Fibroblast of lung (primary cell): ENCODE data around the gene ASCL2.

Experiments
- EZH2 ChIP-seq: IDR thresholded peaks from 2 replicates; pipeline ENCODE4 v1.5.1; 2012; ENCODE audit warnings: low read length, control low read depth, mild to moderate bottlenecking; ENCODE audit errors: missing control alignments
- TF ChIP-seq, protein P1 (sequence below), 2 donors: IDR thresholded peaks in 1 of 2; conservative IDR thresholded peaks in 1 of 2; 1 replicate in 1 of 2; 2 replicates in 1 of 2; pipeline ENCODE4 v1.5.1; 2011 to 2012; ENCODE audit warnings: low read length in 2 of 2, control low read depth in 1 of 2, inconsistent platforms in 1 of 2, low read depth in 1 of 2, mild to moderate bottlenecking in 1 of 2

DNA sequence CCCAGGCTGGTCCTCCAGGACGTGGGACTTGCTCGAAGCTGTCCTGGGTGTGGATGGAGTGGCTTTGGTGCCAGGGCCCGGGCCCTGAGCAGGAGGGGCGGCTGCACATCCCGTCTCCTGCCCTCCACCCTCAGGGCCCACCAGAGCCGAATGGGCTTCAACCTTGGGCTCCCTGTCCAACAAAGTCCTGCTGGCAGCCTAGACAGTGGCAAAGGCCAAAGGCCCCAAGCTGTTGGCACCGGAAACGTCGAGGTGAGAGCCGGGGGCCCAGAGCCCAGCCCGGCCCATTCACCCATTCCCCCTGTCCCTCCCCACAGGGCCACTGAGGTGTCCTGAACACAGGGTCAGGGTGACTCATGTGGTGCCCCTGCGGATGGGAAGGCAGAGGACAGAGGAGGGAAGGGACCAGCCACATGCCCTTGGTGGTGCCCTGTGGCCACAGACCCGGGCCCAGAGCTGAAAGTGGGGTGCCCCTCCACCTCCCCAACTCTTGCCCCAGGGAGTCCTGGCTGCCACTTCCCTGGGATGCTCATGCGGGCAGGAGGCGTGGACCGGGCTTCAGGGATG, 40.5 kb upstream of the ASCL2 start:
- TF ChIP-seq, protein P1, sequence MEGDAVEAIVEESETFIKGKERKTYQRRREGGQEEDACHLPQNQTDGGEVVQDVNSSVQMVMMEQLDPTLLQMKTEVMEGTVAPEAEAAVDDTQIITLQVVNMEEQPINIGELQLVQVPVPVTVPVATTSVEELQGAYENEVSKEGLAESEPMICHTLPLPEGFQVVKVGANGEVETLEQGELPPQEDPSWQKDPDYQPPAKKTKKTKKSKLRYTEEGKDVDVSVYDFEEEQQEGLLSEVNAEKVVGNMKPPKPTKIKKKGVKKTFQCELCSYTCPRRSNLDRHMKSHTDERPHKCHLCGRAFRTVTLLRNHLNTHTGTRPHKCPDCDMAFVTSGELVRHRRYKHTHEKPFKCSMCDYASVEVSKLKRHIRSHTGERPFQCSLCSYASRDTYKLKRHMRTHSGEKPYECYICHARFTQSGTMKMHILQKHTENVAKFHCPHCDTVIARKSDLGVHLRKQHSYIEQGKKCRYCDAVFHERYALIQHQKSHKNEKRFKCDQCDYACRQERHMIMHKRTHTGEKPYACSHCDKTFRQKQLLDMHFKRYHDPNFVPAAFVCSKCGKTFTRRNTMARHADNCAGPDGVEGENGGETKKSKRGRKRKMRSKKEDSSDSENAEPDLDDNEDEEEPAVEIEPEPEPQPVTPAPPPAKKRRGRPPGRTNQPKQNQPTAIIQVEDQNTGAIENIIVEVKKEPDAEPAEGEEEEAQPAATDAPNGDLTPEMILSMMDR (conservative IDR thresholded peaks at IDR 0.05 in 1 of 2, IDR thresholded peaks at IDR 0.05 in 1 of 2; ENCODE audit: low read depth in 1 of 2, low read length in 2 of 2): no peak
- no peak for TF ChIP-seq EZH2
